Mammary epithelial cell (primary cell): ENCODE results near the gene TUB.

Experiments used
- CTCF ChIP-seq, 2 donors: IDR thresholded peaks in 1 of 2; conservative IDR thresholded peaks in 1 of 2; 2 replicates each; pipeline ENCODE4 v1.5.1; 2011 to 2012; ENCODE audit warnings: inconsistent platforms in 2 of 2, low read length in 2 of 2, mild to moderate bottlenecking in 2 of 2, control low read depth in 1 of 2, low read depth in 1 of 2; ENCODE audit not compliant: insufficient read depth in 1 of 2; ENCODE audit errors: extremely low read depth in 1 of 2
- EZH2 ChIP-seq: IDR thresholded peaks from 2 replicates; pipeline ENCODE4 v1.6.1; 2012; ENCODE audit warnings: low read length, inconsistent platforms, borderline replicate concordance

GRCh38 chr11:8047382-8047781 is 33.6 kb upstream of the TUB start:
- TF ChIP-seq CTCF (conservative IDR thresholded peaks at IDR 0.05 in 1 of 2, IDR thresholded peaks at IDR 0.05 in 1 of 2; ENCODE audit: extremely low read depth in 1 of 2, insufficient read depth in 1 of 2, low read depth in 1 of 2, low read length in 2 of 2) (no peak), EZH2 (no peak)
